IPS DF 19.7 (cell line): ENCODE data around the gene CYS1.

ENCODE experiments used
- DNase-seq: peaks from one replicate; pipeline ENCODE4 v3.0.0-alpha.2; 2013; ENCODE audit warnings: low read depth, low spot score

CYS1 gene

DNA sequence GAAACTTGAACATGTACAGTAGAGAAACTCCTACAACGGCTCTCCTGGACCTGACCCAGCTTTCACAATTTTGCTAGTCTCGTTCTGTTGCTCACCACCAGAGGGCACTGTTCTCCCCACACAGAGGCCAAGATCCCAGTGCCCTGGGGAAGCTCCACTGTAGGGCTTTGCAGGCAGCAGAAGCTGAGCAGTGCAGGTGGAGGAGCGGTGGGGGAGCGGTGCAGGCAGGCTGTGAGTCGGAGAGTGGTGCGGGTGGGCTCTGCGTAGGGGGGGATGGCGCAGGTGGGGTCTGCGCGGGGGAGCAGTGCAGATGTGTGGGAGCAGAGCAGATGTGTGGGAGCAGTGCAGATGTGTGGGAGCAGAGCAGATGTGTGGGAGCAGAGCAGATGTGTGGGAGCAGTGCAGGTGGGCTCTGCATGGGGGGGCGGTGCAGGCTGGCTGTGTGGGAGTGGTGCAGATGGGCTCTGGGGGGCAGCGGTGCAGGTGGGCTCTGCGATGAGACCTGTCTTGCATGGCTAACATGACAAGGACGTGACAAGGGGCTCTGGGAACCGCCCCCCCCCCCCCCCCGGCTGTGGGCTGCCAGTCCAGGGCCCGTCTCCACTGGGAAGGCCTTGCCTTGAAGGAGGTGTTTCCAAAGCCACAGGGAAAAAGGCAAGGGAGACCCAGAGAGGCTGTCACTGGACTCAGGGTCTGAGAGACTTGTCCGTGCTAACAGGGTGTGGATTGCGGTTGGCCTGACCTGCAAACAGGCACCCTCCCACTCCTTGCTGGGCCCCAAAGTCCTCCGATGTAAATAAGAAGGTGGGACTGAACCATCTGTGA, 7.3 kb downstream of the CYS1 start:
- DNase-seq = peak; percentile 54

DNA sequence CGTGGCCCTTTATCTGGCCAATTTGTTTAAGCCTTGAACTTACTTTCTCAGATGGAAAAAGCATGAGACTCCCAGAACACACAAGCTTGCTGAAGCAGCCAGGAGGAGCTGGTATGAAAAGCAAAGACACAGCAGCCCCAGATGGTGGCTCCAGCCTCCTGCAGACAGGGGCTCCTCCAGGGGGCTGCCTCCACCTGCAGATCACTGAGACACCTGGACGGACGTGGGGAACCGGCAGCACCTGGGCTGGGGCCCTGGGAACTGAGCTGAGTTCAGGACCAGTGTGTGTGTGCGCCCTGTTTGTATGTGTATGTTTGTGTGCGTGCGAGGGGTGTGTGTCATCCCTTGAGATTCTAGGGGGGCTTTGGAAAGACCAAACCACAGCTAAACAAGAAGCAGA, 8.6 kb downstream of the CYS1 start:
- no peak for DNase-seq

DNA sequence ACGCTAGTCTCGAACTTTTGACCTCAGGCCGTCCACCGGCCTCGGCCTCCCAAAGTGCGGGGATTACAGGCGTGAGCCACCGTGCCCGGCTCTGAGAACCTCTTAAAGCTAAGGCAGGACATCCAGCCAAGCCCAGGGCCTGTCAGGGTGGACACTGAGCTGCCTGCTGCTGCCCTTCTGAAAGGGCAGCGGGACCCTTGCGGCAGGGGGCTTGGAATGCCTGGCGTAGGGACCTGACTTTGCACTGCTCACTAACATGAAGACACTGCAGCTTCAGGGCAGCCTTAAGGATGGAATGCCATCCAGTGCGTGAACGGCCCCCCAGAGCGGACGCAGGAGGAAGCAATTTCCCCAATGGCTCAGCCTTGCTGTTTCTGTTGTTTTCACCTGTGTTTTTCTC, 9.0 kb downstream of the CYS1 start:
- no peak for DNase-seq

DNA sequence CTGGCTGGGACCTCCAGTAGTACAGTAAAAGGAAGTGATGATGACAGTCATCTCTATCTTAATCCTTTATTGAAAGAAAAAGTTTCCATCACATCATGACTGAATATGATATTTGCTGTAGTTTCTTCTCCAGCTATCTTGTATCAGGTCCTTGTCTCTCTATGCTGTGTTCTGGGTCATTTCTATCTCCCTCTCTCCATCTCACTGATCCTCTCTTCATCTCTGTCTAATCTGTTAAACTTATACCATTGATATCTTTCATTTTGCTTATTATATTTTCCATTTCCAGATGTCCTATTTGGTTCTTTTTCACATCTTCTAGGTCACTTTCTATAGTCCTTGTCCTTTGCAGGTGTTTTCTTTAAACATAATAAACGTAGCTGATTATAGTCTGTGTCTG, 12.3 kb downstream of the CYS1 start:
- no peak for DNase-seq

DNA sequence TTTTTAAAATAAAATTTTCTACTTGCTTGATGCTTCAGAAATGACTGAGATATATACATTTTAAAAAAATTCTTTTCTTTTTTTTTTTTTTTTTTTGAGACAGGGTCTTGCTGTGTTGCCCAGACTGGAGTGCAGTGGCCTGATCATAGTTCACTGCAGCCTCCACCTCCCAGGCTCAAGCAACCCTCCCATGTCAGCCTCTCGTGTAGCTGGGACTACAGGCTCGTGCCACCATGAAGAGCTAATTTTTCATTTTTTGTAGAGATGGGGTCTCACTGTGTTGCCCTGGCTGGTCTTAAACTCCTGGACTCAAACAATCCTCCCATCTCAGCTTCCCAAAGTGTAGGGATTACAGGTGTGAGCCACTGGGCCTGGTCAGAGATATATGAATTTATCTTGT, 12.9 kb downstream of the CYS1 start:
- no peak for DNase-seq

DNA sequence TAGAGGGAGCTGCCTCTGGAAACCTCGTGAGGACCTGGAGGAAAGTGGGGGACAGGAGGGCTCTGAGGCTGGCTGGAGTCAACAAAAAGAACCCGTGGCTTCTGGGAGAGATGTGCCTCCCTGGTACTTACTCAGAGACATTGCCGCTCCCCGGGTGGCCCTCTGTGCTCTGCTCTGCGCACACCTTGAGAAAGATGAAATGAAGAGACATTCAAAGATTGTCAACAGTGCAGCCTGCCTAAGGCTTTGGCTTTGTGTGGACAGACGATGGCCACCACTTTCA, 14.5 kb downstream of the CYS1 start:
- no peak for DNase-seq

DNA sequence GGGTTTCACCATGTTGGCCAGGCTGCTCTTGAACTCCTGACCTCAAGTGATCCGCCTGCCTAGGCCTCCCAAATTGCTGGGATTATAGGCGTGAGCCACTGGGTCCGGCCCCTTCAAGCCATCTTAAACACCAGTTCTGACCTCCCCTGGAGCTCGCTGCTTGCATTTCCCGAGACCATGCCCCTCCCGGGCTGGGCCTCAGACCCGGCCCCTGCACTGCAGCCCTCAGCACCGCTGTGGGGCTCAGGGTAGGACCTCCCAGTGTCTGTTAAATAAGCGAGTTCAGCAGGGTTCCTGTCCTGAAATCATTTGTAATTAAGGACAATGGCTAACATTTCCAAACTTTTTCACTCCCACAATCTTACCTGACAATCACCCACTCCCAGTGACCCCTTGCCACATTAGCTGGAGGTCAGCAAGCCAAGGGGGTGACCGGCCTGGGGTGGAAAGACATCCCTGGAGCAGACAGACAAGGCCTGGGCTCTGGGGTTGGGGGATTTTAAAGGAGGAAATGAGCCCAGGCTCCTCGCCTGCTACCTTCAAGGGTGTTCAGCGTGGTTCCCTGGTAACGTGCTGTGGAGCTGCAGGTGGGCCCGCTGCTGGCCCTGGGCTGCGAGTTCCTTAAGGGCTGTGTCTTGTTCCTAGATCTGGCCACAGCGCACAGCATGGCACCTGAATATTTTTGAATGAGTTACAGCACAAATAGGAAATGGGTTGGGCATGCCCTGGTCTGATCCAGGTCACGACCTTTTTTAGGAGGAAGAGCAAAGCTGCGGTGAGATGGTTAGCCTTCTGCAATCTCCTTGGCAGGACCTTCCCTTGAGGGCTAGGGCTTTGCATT, 15.1 kb downstream of the CYS1 start:
- no peak for DNase-seq

DNA sequence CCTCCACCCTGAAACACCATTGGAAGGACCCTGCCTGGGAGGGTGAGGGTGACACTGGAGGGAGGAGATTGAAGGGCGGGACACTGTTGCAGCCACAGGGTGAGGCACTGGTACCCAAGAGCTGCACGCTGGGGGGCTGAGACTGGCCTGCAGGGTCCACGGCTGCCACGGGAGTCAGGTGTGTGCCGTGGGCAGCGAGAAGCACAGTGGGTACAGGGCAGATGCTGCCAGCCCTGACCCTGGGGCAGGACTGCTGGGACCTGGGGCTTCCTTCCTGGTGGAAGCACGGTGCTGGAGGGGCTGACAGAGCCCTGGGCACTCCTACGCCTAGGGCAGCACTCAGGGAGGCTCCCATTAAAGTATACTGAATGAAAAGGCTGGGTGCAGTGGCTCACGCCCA, 16.6 kb downstream of the CYS1 start:
- no peak for DNase-seq

DNA sequence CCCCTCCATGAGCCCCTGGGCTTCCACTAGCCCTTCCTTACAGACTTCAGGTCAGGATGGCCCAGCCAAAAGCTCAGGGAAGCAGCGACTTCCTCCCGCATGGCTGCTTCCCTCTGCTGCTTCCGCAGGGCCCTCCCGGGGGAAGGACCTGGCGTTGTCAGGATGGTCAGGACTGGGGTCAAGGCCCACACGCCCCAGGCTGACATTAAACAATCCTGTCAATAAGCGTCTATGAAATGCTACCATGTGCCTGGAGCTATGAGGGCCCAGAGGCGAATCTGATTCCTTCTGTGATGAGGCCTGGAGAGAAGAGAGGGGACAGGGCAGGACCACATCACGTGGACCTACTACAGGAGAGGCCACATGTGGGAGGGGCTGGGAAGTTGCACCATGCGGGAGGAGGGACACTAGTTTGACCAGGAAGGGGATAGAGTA, 17.3 kb downstream of the CYS1 start:
- DNase-seq = no peak

DNA sequence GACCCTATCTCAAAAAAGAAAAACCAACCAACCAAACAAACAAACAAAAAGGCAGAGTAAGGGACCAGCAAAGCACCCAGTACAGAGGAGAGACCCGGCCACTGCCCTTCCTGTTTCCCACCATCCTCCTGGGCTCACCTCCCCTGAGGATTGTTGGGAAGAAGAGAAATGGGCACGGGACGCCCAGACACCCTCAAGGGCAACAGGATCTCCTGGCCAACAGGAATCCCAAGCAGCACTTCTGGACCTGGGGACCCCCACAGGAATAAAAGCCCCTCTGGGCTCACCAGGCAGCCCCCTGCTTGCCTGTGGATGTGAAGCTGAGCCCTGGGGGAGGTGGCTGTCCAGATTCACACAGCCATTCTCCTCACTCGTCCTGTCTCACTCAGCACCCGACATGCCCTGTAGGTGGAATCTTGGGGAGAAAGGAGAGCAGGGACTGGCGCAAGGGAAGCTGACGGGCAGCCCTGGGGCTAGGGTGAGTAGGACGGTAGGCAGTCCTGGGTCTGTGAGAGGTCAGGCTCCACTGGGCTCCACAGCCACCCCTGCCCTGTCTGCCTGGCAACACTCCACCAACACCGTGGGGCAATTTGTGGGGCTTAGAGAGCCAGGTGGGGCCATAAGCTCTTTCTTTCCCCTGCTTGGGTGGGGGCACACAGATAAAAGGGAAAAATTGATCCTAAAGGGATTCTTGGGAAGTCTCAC, 18.8 kb downstream of the CYS1 start:
- no peak for DNase-seq

DNA sequence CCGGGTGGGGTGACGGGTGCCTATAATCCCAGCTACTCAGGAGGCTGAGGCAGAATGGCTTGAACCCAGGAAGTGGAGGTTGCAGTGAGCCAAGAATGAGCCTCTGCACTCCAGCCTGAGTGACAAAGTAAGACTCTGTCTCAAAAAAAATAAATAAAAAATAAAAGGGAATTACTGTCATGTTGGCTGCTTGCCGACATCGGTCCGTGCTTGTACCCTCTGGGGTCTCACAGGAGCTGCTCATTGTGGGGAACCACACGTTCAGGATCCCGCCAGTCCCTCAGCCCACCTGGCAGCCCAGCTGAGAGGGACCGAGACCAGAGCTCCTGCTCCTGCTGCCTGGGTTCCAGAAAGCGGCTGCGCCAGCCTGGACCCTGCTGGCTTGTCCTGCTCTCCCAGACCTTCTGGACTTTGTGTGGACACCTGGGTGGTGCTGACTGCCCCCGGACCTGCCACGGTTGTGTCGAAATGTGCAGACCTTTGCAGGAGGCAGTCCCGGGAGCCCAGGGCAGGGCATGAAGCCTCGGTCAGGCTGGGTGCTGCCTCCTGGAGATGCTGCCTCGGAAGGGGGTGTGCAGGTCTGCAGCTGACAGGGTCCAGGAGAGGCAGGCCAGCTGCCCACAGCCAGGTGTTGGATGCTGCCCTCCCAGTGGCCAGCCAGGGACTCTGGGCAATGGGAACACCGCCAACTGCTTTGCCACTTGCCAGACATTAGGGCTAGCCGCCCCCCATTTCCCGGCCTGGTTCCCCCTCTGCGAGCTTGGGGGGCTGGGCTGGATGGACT, 20.5 kb downstream of the CYS1 start:
- no peak for DNase-seq

DNA sequence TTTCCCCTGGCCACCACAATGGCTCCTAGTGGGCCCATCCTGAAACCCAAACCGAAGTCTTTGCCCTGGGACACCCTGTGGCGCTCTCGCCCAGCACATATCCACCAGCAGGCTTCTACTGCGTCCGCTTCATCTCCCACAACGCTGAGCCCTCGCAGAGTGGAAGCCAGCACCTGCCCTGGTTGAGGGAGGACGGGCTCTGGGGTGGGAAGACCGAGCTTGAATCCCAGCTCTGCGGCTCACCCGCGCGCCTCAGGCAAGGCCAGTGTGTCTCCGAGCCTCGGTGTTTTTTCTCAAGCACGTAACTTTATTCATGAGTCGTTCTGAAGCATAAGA, 21.2 kb downstream of the CYS1 start:
- DNase-seq = no peak

DNA sequence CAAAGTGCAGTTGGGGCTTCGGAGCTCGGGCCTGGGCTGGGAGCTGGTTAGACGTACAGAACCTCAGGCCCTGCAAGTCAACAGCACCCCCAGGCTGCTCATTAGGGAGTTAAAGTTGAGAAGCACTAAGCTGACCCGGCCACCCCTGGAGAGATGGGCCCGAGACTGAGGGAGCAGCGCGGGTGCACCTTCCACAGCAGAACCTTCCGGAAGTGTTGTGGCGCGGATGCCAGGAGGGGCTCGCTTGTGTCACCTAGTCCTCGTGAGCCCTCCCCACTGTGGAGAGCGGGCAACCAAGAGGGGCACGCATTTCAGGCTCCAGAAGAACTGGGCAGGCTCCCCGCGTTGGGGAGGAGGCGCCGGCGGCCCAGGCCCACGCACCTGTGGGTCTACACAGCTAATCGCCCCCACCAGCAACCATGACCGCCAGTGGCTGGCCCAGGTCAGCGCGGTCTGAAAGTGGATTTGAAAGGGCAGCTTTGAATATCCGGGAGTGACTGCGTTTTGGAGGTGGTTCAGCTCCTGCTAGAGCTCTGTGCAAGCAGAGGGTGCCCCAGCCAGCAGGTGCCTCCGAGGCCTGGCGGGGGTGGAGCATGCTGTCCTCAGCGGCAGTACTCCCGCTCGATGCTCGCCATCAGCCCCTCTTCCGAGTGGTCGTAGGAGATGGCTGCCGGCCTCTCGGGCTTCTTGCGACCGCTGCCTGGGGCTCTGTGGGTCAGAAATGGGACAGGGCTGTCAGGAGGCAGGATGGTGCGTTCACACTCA, 21.8 kb downstream of the CYS1 start:
- DNase-seq = no peak

DNA sequence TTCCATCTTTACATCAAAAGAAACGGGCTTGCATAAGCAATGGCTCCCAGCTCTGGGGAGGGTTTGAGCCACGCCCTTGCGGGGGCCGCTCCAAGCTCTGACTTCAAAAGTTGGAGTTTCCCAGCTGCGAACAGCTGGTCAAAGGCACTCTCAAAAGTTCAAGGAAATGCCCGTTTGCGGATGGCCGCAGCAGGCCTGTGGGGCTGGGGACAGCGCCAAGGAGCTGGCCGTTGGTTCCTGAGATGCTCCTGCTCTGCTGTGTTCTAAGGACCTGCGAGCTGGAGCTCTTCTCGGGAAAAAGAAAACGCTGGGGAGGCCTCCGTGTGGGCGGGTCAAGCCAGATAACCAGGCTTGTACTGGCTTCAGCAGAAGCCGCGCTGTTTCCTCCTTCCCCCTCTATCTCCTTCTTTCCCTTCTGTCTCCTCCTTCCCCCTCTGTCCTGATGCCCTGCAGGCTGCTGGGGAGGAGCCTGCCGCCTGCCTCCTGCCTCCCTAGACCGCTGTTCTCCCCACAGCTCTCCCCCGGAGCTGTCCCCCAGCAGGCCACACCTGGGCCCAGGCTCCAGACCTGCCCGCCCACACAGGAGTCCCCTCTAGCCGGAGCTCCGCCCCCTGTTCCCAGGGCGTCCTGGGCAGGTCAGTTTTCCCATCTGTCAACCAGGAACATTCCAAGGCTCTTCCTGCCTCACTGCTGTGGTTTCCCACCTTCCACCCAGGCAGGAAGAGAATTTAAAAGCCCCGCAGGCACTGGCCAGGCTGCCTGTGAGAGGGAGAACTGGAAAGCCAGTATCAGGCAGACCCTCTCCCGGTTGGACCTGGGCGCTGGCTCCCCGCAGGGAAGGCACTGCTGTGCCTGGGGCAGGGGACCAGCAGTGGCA, 22.7 kb downstream of the CYS1 start:
- peak; percentile 74 for DNase-seq

DNA sequence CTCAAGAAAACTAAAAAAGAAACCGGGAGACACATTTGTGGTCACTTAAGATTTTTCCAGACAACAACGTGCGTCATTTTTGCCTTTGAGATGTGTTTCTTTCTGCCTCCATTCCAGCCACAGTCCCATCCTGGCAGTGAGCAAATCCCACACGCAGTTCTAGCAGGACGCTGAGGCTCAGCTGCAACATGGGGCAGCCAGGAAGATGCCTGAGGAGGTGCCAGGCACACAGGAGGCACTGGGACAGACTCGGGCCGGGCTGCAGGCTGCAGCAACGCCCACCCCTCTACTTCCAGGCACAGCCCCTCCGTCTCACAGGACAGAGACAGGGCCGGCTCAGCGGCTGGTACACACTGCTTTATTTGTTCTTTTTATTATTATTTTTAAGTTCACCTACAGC, 23.8 kb downstream of the CYS1 start:
- DNase-seq = no peak

DNA sequence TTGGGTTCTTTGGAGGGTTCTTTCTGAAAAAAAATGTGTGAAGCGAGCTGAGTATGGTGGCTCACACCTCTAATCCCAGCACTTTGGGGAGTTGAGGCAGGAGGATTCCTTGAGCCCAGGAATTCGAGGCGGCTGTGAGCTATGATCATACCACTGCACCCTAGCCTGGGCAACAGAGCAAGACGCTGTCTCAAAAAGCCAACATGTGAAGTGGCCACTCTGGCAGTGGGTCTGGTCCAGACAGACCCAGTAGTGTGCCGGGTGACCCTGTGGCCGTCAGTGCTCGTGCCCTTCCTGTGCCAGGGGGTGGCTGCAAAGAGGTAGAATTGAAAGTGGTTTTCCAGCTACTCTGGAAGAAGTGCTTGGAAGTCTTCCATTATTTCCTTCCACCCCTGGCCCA, 25.2 kb downstream of the CYS1 start:
- DNase-seq = no peak

DNA sequence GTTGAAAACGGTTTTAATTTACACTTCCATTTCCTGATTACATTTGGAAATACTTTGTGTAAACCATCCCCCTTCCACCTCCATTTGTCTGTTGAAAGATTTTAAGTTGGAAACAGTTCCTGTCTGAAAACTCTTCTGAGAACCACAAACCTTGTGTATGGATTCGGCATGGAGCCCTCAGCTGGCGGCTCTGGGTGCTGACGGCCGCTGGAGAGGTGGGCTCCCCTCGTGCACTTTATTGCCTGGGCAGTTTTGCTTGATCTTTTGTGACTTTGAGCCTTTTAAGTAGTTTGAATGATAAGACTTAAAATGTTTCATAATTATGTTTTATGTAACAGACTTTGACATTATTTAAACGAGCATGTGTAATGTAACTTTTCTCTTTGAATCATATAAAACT, 25.8 kb downstream of the CYS1 start:
- no peak for DNase-seq

DNA sequence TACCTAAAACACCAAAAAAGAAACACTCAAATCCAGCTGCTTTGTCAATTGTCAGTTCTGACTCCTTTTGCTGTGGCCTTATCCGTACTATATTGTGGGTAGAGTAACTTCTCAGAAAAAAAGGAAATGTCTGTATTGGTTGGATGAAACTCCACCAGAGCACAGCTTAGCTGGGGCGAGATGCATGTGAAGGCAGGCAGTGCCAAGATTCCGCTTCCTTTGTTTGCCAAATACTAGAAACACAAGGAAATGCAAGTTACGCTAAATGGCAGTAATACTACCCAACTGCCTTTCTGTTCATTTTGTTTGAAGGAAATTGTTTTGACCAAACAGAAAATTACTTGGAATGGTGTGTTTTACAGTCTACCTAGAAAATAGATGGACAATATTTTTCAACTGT, 26.9 kb downstream of the CYS1 start:
- DNase-seq = no peak

DNA sequence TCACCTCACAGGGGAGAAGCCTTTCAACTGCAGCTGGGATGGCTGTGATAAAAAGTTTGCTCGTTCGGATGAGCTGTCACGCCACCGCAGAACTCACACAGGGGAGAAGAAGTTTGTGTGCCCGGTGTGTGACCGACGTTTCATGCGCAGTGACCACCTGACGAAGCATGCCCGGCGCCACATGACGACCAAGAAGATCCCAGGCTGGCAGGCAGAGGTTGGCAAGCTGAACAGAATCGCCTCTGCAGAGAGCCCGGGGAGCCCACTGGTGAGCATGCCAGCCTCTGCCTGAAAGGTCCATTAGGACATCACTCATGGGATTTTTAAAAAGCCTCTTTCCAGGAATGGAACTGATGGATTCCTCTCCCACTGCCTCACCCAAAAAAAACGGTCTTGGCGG, 28.0 kb downstream of the CYS1 start:
- DNase-seq = no peak

DNA sequence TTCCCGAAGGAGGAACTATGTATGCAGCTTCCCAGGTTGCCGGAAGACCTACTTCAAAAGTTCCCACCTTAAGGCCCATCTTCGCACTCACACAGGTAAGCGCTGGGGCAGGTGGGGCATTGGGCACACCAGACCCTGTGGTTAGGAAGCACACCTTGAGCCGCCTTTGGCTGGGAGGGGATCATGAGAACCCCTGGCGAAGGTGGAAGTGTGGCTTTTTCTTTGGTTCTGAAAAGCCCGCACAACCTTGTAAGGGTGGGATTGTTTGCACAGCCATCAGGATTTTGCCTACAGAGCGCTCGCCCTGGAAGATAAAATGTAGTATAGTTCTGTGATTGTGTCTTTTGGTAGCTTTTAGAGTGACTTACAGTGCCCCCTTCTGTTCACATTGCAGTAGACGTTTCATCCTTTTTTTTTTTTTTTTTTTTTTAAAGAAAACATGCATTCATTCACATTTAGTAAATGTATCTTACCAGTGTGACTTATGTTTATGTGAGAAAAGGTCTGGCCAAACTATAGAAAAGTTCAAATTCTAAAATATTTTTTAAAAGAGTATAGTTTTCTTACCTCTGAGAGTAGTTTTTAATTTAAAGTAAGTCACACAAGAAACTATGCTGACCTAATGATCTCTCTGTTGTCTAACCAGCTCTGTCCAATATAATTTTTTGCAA, 31.6 kb downstream of the CYS1 start:
- DNase-seq = no peak
